Hypothalamus (tissue), 51 donors: Measurements from ENCODE around the gene ZNF837.
A peak's percentile ranks its signal among the peaks of the same experiment; 100 is the strongest.

ENCODE experiments used
- DNase-seq, 51 donors: peaks; one replicate each; lab custom pipeline; 2025; lab: John Stamatoyannopoulos, UW

Gene ZNF837

DNA sequence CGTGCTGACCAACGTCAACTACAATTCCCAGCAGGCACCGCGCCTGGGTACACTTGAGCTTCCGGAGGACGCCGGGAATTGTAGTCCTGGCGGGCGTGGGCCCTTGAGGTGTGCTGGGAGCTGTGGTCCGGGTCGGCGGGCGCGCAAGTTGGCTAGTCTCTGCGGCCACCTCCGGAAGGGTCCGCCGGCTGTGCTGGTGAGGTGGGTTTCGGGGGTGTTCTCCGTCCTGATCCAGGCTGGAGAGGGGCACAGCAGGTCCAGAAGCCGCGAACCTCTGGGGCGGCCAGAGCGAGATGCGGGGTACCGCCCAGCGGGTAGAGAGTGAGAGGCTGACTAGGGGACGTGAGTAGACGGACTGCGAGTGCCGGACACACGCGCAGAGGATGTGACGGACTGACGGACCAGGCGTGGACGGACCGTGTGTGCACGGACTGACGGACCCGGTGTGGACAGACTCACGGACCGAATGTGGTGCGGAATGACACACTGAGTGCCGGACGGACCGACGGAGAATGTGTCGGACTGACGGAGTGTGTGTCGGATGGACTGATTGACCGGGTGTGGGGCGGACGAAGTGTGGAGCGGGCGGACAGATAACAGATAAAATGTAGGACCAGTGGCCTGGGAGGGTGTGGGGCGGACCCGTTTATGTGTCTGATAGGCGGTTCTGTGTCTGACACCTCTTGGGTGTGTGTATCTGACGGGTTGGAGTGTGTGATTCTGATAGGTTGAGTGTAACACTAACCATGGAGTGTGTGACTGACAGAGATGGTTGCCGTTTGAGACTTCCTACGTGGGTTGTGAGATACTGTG, 53.7 kb downstream of the ZNF837 start, which contains the start of gene ZSCAN22:
Gene ZSCAN22, plus strand, starts transcription at position 81 of the 813 bp plus-strand sequence. CDS start 7,809 bp downstream, outside the sequence.
- peak; percentile 82 to 100 (median 96) for DNase-seq

DNA sequence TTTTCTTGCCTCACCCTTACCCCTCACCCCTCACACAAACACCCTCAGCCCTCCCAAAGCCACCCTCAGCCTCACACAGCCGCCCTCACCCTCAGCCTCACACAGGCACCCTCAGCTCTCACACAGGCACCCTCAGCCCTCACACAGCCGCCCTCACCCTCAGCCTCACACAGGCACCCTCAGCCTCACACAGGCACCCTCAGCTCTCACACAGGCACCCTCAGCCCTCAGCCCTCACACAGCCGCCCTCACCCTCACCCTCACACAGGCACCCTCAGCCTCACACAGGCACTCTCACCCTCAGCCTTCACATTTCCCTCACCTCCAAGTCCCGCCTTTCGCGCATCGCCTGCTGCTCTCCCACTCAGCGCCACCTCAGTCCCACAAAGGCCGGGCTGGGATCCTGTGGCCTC, 54.3 kb downstream of the ZNF837 start:
- no peak for DNase-seq

DNA sequence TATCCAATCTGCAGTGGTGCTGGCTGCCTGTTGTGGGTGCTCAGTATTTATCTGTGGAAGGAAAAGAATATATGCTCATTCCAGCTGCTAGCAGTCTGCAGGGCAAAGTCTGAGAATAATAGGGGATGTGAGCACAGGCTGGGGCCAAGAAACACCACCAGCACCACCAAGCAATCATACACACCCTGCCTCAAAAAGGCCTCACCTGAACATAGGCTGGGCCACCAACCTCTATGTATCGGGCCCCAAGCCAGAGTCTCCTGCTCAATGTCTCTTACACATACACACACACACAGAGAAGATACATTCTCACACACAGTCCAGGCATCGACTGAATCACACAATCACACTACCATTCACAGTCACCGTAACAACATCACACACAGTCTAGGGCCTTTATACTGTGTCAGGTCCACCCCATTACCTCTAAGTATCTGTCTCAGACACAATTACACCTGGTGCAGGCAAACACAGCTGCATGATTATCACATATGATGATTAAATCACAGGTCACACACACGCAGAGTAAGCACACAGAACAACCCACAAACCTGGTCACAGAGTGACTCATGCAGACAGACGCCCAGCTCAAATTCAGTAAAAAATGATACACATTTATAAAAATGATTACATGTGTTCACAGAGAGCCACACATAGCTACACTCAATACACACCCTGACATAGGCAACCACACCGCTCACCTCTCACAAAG, 55.4 kb downstream of the ZNF837 start:
- peak in 1 of 51 donors; percentile 18 for DNase-seq

DNA sequence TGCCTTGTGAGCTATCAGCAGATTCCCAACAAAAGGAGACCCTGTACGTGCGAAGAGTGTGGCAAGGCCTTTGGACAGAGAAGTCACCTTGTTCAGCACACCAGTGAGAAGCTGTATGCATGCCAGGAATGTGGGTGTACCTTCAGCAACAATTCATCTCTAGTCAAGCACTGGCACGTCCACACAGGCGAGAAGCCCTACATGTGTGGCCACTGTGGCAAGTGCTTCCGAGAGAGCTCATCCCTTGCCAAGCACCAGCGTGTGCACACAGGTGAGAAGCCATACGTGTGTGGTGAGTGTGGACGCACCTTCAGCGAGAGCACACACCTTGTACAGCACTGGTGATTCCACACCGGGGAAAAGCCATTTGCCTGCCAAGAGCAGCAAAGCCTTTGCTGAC, 61.6 kb downstream of the ZNF837 start:
- DNase-seq = no peak

DNA sequence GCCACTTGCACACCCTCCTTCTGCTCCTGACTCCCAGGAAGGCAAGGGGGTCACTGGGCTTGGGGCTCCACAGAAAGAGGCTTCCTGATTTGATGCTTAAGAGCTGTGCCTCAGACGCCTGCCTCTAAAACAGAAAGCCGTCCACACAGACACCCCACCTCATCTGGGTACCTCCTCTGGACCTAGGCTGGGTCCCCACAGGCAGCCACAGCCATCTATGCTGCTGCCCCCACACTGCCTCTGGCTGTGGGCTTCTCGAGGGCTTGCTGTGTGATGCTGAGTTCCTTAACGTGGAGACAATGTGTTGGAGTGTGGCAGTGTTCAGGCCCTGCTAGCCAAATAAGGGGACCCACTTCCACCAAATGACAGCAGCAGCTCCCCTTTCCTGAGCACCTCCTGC, 62.5 kb downstream of the ZNF837 start:
- DNase-seq = no peak
